ENCODE measurements around the gene AQP10. TPM values are rescaled to one million over a fixed set of nuclear protein-coding genes. Genes with fewer than 3 reads are reported as not detected.
A peak's percentile ranks its signal among the peaks of the same experiment; 100 is the strongest.

Gene AQP10
- total RNA-seq, 6 experiments from 2014 or later, result not detected

DNA sequence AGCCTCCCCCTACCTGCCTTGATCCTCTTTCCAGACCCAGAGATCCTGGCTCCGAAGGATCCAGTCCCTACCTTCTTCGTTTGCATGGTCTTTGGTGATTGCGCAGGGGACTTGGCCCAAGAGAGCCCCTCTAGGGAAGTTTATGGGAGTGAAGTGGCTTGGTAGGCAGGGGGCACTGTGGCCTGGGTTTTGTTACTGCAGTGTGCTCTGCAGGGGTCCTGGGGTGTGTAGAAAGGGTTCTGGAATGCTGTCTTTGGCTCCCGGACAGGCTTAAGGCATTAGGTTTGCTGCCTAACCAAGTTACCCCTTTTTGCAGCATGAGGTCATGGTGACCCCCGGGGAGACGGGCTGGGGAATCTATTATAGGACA lies 8.2 kb downstream of the AQP10 start:
- TF ChIP-seq, protein P1, sequence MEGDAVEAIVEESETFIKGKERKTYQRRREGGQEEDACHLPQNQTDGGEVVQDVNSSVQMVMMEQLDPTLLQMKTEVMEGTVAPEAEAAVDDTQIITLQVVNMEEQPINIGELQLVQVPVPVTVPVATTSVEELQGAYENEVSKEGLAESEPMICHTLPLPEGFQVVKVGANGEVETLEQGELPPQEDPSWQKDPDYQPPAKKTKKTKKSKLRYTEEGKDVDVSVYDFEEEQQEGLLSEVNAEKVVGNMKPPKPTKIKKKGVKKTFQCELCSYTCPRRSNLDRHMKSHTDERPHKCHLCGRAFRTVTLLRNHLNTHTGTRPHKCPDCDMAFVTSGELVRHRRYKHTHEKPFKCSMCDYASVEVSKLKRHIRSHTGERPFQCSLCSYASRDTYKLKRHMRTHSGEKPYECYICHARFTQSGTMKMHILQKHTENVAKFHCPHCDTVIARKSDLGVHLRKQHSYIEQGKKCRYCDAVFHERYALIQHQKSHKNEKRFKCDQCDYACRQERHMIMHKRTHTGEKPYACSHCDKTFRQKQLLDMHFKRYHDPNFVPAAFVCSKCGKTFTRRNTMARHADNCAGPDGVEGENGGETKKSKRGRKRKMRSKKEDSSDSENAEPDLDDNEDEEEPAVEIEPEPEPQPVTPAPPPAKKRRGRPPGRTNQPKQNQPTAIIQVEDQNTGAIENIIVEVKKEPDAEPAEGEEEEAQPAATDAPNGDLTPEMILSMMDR (IDR thresholded peaks at IDR 0.05), result peak; percentile 66; the same call in 1 of the 2 replicates
- Mint-ChIP-seq H3K27me3 (ENCODE audit: insufficient read depth) (no peaks in the 10 kb centered on the region; the same call in 1 of the 2 replicates), H3K27ac (peak overlapping the region; percentile 53), H3K9me3 (no peaks in the 10 kb centered on the region), H3K4me3 (peak overlapping the region; percentile 75), H3K36me3 (ENCODE audit: low read depth) (peaks cover 26% of the 10 kb centered on the region), H3K4me1 (ENCODE audit: low read depth) (peaks cover 49% of the 10 kb centered on the region)
- no peak for DNase-seq

DNA sequence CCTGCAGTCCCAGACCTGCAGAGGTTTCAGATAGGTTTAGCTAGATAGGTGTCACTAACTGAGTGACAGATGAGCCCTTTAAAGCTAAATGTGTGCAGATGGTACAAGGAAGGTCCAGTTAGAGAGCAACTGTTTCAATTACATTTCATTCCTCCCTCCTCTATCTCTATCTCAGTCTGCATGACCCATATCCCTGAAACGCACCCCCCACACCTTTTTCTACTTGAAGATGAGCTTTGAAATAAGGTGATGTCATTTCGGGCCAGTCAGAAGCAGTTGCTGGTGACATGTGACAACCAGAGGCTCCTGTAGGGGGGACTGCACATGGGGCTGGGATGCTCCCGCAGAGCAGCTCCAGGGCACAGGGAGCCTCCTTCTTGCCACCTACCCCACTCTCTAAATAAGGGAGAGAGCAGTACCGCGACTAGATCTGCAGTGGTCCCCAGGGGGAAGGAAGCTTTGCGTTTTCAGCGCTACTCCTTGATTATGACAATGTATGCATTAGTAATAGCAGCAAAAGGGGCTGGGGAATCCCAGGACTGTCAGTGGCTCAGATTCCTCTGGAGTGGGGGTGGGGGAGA lies 8.7 kb downstream of the AQP10 start:
- DNase-seq, result no peak
- Mint-ChIP-seq H3K36me3 (ENCODE audit: low read depth) (peaks cover 26% of the 10 kb centered on the region), H3K4me1 (ENCODE audit: low read depth) (peaks cover 54% of the 10 kb centered on the region), H3K9me3 (no peaks in the 10 kb centered on the region), H3K27ac (peak overlapping the region; percentile 53), H3K27me3 (ENCODE audit: insufficient read depth) (no peaks in the 10 kb centered on the region; the same call in 1 of the 2 replicates), H3K4me3 (peak overlapping the region; percentile 75)
- TF ChIP-seq, protein P1 (IDR thresholded peaks at IDR 0.05), result no peak

DNA sequence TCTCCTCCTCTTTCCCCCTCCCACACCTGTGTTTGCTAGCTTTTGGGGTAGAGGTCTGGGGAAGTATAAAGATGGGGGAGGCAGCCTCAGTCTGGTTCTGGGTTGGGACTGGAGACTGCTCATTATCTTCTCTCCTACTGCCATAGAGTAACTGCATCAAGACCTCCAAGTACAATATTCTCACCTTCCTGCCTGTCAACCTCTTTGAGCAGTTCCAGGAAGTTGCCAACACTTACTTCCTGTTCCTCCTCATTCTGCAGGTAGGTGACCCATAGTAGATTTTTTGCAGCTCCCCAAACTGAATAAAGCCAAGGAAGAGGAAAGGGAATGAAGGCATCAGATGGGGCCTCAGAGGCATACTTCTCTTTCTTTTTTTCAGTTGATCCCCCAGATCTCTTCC lies 9.8 kb downstream of the AQP10 start:
- no peak overlapping the region for H3K4me3 Mint-ChIP-seq
- H3K27ac Mint-ChIP-seq, result 0 out of 2 replicates have a peak overlapping the region, but pooled peaks have one; percentile 12
- no peaks in the 10 kb centered on the region for H3K9me3 Mint-ChIP-seq
- peaks cover 26% of the 10 kb centered on the region for H3K36me3 Mint-ChIP-seq (ENCODE audit: low read depth)
- peaks cover 60% of the 10 kb centered on the region for H3K4me1 Mint-ChIP-seq (ENCODE audit: low read depth)
- DNase-seq, result no peak
- H3K27me3 Mint-ChIP-seq (ENCODE audit: insufficient read depth), result peaks cover 3% of the 10 kb centered on the region; the same call in 1 of the 2 replicates
- TF ChIP-seq, protein P1 (IDR thresholded peaks at IDR 0.05), result no peak

DNA sequence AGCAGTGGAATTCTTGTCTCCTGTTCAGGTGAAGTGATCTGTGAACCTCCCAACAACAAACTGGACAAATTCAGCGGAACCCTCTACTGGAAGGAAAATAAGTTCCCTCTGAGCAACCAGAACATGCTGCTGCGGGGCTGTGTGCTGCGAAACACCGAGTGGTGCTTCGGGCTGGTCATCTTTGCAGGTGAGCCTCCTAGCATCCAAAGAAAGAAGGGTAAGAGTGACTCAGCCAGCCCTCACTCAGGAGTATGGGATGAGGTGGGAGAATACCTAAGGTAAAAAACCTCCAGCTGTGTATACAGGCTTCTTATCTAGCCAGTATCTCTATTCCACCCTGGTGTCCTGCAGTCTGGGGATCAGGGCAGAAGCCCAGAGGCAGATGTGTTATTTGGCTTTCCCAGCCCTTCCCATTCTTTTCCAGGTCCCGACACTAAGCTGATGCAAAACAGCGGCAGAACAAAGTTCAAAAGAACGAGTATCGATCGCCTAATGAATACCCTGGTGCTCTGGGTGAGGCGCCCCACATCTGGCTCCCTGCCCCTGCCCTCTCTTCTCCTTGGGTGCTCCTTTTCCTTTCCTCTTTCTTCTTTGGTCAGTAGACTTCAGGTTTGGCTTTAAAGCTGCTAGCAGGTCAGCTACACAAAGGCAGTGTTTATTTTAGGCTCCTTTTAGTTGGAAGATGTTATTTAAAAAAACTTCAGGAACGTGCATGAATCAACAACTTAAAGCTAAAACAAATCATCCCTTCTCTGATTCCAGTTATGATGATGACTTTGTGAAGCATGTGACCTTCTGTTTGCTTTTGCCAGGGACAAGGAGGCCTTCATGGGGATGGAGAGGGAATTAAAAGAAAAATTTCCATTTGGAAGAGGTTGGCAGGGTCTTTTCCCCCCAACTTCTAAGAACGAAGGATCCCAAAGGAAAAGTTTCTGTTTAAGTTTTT lies 13.5 kb downstream of the AQP10 start:
- Mint-ChIP-seq H3K27me3 (ENCODE audit: insufficient read depth) (peaks cover 3% of the 10 kb centered on the region; the same call in 1 of the 2 replicates), H3K4me1 (ENCODE audit: low read depth) (peaks cover 34% of the 10 kb centered on the region), H3K4me3 (peak overlapping the region; percentile 49; the same call in 1 of the 2 replicates), H3K9me3 (no peaks in the 10 kb centered on the region), H3K27ac (peak overlapping the region; percentile 87), H3K36me3 (ENCODE audit: low read depth) (peaks cover 44% of the 10 kb centered on the region)
- DNase-seq, result peak; percentile 53
- TF ChIP-seq, protein P1 (IDR thresholded peaks at IDR 0.05), result no peak

DNA sequence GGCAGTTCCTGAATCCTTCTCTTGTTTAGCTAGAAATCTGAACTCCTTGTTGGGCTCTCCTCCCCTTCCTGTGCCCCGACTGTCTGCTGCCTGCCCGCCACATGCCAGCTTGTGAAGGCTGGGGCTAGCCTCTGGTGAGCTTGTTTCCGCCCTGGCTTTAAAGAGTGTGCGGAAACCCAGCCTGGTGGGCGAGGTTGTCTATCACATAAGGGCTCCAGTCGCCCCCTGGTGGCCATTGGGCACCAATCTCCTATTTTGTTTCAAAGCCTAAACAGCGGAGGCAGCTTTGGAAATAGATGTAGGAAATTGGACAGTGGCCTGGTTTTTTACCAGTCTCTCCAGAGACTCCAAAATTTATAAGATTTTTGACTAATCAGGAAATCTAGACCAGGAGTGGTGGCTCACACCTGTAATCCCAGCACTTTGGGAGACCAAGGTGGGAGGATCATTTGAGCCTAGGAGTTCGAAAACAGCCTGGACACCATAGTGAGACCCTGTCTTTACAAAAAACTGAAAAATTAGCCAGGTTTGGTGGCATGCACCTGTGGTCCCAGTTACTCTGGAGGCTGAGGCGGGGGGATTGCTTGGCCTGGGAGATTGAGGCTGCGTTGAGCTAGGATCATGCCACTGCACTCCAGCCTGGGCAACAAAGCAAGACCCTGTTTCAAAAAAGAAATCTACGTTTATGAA lies 14.3 kb downstream of the AQP10 start:
- peak overlapping the region; percentile 87 for H3K27ac Mint-ChIP-seq
- peaks cover 26% of the 10 kb centered on the region for H3K4me1 Mint-ChIP-seq (ENCODE audit: low read depth)
- H3K27me3 Mint-ChIP-seq (ENCODE audit: insufficient read depth), result peaks cover 3% of the 10 kb centered on the region
- no peaks in the 10 kb centered on the region for H3K9me3 Mint-ChIP-seq
- DNase-seq, result peak; percentile 65
- TF ChIP-seq, protein P1 (IDR thresholded peaks at IDR 0.05), result peak; percentile 97
- peaks cover 49% of the 10 kb centered on the region for H3K36me3 Mint-ChIP-seq (ENCODE audit: low read depth)
- peak overlapping the region; percentile 49; the same call in 1 of the 2 replicates for H3K4me3 Mint-ChIP-seq
